ENCODE results near the gene BIRC3.

BIRC3 gene

DNA sequence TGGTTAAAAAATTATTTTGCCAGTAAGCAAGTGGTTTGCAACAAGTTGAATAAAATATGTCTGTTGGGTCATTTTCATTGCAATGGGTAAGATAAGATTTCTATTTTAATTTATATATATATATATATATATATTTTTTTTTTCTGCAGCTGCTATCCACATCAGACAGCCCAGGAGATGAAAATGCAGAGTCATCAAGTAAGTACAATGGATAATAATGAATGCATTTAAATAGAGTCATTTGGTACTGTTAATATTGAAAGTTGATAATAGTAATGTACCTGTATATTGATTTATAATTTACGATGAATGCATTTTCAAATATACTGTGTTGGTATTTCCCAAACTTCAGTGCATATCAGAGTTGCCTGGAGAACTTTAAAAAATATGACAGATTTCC lies 11.5 kb downstream of the BIRC3 start:
- no peak for TF ChIP-seq GATA3 (IDR thresholded peaks at IDR 0.05; ENCODE audit: low read depth, low read length)
- TF ChIP-seq GATA2 (IDR thresholded peaks at IDR 0.05; ENCODE audit: low read depth, low read length): no peak

DNA sequence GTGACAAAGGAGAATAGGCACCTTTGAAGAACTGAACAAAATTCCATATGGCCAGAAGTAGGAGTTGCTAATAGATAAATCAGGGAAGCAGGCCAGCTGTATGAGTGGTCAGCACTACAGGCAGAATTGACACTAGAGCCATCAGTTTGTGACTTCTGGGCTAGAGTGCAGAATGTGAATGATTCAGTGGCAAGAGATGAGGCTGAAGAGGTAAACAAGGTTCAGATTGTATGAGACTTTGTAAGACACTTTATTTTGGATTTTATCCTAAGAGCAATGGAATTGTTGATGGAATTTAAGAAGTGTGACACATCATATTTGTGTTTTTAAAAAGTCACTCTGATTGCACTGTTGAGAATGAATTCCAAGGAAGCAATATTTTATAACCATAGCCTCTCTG lies 12.9 kb downstream of the BIRC3 start:
- TF ChIP-seq GATA2 (IDR thresholded peaks at IDR 0.05; ENCODE audit: low read depth, low read length) (no peak), GATA3 (IDR thresholded peaks at IDR 0.05; ENCODE audit: low read depth, low read length) (no peak)

DNA sequence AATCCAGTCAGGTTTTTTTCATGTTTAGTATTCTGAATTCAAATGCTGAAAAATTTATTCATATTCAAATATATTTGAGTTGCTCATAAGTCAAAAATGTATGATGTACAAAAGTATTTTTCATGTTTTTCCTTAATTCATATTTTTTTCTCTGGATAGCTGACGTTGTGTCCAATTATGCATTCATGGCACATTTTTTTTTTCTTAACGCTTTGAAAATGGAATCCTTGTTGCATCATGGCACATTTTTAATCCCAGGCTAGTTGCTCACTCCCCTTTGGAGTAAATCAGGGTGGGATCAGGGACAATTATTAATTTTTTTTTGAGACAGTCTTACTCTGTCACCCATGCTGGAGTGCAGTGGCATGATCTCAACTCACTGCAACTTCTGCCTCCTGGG lies 14.1 kb downstream of the BIRC3 start:
- TF ChIP-seq GATA3 (IDR thresholded peaks at IDR 0.05; ENCODE audit: low read depth, low read length): no peak
- no peak for TF ChIP-seq GATA2 (IDR thresholded peaks at IDR 0.05; ENCODE audit: low read depth, low read length)

- TF ChIP-seq GATA3 (IDR thresholded peaks at IDR 0.05; ENCODE audit: low read depth, low read length): no peak
Measured at GRCh38 chr11:102332611-102332994, 15.3 kb downstream of the BIRC3 start.

GRCh38 chr11:102338479-102339010 lies 21.3 kb downstream of the BIRC3 start:
- TF ChIP-seq GATA3 (IDR thresholded peaks at IDR 0.05; ENCODE audit: low read depth, low read length): no peak

DNA sequence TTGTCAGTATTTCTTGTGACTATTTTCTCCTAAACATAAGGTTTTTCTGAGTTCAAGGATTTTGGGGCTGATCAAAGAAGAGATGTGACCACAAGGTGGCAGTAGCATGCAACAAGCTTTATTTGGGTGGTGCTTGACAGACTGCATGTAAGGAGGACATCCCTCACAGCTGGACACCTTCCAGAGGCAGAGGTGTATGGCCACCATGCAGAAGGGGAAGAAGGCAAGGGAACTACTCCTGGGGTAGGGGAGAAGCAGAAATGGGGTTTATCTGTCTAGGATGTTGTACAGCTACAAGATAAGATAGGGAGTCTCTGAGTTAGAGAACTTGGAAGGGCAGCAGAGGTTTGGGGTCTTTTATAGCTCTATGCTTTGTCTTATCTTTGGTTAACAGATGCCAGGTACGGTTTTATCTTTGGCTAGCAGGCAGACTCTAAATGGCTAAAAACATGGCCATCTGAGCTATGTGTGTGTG lies 24.6 kb downstream of the BIRC3 start:
- TF ChIP-seq GATA2 (IDR thresholded peaks at IDR 0.05; ENCODE audit: low read depth, low read length): no peak
- no peak for TF ChIP-seq GATA3 (IDR thresholded peaks at IDR 0.05; ENCODE audit: low read depth, low read length)

GRCh38 chr11:102343809-102344208 lies 26.5 kb downstream of the BIRC3 start:
- TF ChIP-seq GATA2 (IDR thresholded peaks at IDR 0.05; ENCODE audit: low read depth, low read length) (no peak), GATA3 (IDR thresholded peaks at IDR 0.05; ENCODE audit: low read depth, low read length) (no peak)

GRCh38 chr11:102345904-102346303 lies 28.6 kb downstream of the BIRC3 start:
- TF ChIP-seq GATA3 (IDR thresholded peaks at IDR 0.05; ENCODE audit: low read depth, low read length) (no peak), GATA2 (IDR thresholded peaks at IDR 0.05; ENCODE audit: low read depth, low read length) (no peak)

- TF ChIP-seq GATA2 (IDR thresholded peaks at IDR 0.05; ENCODE audit: low read depth, low read length): no peak
Measured at GRCh38 chr11:102346456-102346747, 29.1 kb downstream of the BIRC3 start.

- no peak for TF ChIP-seq GATA3 (IDR thresholded peaks at IDR 0.05; ENCODE audit: low read depth, low read length)
- 0 out of 2 replicates have a peak, but pooled peaks have one; percentile 6 for TF ChIP-seq GATA2 (IDR thresholded peaks at IDR 0.05; ENCODE audit: low read depth, low read length)
Measured at GRCh38 chr11:102346748-102347461, 29.6 kb downstream of the BIRC3 start, which contains the start of gene BIRC2. Gene BIRC2 (plus strand): TSS chr11:102347214. CDS start chr11:102349855, 2,641 bp downstream.

- TF ChIP-seq GATA2 (IDR thresholded peaks at IDR 0.05; ENCODE audit: low read depth, low read length) (no peak), GATA3 (IDR thresholded peaks at IDR 0.05; ENCODE audit: low read depth, low read length) (no peak)
Measured at GRCh38 chr11:102347462-102348370, 30.4 kb downstream of the BIRC3 start.

- no peak for TF ChIP-seq GATA3 (IDR thresholded peaks at IDR 0.05; ENCODE audit: low read depth, low read length)
- no peak for TF ChIP-seq GATA2 (IDR thresholded peaks at IDR 0.05; ENCODE audit: low read depth, low read length)
Measured at GRCh38 chr11:102357116-102357515, 39.8 kb downstream of the BIRC3 start.

GRCh38 chr11:102359372-102359771 lies 42.1 kb downstream of the BIRC3 start:
- TF ChIP-seq GATA3 (IDR thresholded peaks at IDR 0.05; ENCODE audit: low read depth, low read length) (no peak), GATA2 (IDR thresholded peaks at IDR 0.05; ENCODE audit: low read depth, low read length) (no peak)

DNA sequence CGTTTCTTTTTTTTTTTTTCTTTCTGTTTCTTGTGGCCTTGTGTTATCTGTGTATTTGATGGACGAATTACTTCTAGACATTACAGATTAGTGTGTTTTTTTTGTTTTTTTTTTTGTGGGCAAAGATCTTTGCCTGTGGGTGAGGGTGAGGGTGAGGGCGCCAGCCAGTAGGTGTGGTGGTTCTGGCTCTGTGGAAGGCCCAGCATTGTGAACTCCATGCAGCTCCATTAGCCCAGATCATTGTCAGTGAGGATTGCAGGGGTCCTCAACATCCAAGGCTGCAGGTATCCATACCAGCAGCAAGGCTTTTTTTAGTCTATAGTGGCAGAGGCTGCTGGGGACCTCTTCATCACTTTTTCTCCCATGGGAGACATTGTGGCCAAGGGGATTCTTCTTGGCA lies 43.4 kb downstream of the BIRC3 start:
- no peak for TF ChIP-seq GATA3 (IDR thresholded peaks at IDR 0.05; ENCODE audit: low read depth, low read length)
- TF ChIP-seq GATA2 (IDR thresholded peaks at IDR 0.05; ENCODE audit: low read depth, low read length): no peak

Measured in SH-SY5Y (cell line).